Skeletal muscle cell (primary cell): Measurements from ENCODE around the gene PSMB8.
A peak's percentile ranks its signal among the peaks of the same experiment; 100 is the strongest.
"Not testable (repeated sequence)": the region's sequence is repeated elsewhere in the genome, so short reads cannot be mapped to it uniquely, and the experiment has no call there.

Source experiments
- DNase-seq: peaks from one replicate; pipeline ENCODE4 v3.0.0-alpha.2; 2010; ENCODE audit warnings: low read depth
- H3K4me3 ChIP-seq: 2 replicates; pipeline ENCODE4 v1.5.1; 2011; ENCODE audit warnings: low read depth, mild to moderate bottlenecking, control low read depth, low read length, moderate library complexity

PSMB8 gene

DNA sequence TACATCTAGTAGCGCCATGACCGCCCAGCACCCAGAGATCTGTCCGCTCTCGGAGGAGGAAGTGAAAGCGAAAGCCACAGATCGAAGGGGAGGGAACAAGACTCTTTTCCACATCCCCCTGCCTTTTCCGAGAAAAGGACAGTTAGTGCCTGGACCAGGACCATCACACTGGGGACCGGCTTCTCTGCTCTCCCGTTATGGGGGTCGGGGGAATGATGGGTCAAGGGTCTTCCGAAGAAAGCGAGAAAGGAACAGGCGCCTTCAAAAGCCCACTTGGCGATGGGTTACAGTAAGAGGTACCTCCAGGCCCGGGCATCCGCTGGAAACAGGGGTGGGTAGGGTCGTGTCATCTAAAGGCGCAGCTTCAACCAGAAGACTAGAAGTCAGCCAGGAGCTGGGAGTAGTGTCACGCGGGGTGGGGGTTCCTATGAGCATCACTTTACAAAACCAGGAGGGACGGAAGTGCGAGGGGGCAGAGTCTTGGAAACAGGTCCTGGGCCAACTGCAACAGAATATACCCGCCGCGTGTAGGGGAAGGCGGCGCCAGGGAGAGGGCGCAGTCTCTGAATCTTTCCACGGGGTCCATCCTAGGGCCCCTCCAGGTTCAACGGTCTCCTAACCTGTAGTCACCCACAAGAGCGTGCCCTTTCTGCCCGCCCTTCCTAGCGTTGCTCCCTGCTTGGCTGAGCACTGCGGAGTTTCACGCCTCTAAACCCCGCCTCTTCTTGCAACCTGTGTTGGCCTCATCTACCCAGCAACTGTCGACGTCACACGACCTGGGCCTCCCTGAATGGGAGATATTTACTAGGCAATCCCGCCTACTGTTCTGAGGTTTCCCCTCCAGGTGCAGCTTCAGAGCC, at the start of gene PSMB8:
PSMB8 (minus strand) TSS at position 69 of the 860 bp plus-strand sequence; CDS start at position 18, 51 bp downstream.
- peak within 1 kb of the TSS; percentile 69 for H3K4me3 ChIP-seq
- DNase-seq = peak; percentile 64

DNA sequence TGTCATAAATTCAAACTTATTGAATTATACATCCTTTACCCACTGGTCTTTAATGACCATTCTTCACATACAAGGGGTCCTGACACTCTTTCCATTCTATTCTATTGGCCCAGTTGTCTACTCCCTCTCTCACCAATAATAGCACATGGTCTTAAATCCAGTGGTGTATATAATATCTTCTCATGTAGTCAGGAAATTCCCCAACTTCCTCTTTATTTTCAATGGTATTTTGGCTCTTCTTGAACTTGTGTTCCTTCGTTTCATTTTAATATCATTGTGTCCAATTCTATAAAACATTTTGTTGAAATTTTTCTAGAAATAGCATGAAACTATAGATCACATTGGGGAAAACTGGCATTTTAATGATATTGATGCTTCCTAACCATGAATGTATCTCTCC, 47.0 kb upstream of the PSMB8 start:
- DNase-seq = no peak
- no peak overlapping the region for H3K4me3 ChIP-seq

- no peak for DNase-seq
- no peak overlapping the region for H3K4me3 ChIP-seq
These were observed 45.7 kb upstream of the PSMB8 start for GRCh38 chr6:32889533-32889932.

- H3K4me3 ChIP-seq = no peak overlapping the region
- DNase-seq = no peak
These were observed 44.7 kb upstream of the PSMB8 start for GRCh38 chr6:32888576-32888975.

DNA sequence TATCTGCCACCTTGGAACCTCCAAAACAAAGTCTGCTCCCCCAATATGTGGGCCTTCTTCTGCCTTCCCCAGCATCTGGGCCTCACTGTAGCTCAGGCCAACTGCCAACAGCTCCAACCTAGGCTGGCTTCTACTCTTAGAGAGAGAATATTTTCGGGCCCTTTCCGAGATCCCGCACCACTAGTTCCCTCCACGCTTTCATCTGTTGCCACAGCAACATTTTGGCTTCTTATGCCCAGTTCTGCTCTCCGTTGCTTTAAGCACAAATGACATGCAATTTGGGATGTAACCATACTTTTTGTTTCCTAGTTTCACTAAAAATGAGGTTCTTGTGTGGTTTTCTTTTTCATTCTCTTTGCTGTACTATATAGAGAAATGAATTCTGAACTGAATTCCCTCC, 43.8 kb upstream of the PSMB8 start:
- H3K4me3 ChIP-seq = no peak overlapping the region
- no peak for DNase-seq

- peak; percentile 67 for DNase-seq
- no peak overlapping the region for H3K4me3 ChIP-seq
These were observed 43.0 kb upstream of the PSMB8 start for GRCh38 chr6:32886681-32887383.

GRCh38 chr6:32885698-32886286, 41.9 kb upstream of the PSMB8 start:
- DNase-seq = no peak
- H3K4me3 ChIP-seq = no peak overlapping the region

GRCh38 chr6:32883789-32884188, 39.9 kb upstream of the PSMB8 start:
- DNase-seq = peak; percentile 63
- H3K4me3 ChIP-seq = no peak overlapping the region

GRCh38 chr6:32882879-32883250, 39.0 kb upstream of the PSMB8 start:
- no peak overlapping the region for H3K4me3 ChIP-seq
- no peak for DNase-seq

GRCh38 chr6:32880962-32881361, 37.1 kb upstream of the PSMB8 start:
- H3K4me3 ChIP-seq, DNase-seq: not testable (repeated sequence)

DNA sequence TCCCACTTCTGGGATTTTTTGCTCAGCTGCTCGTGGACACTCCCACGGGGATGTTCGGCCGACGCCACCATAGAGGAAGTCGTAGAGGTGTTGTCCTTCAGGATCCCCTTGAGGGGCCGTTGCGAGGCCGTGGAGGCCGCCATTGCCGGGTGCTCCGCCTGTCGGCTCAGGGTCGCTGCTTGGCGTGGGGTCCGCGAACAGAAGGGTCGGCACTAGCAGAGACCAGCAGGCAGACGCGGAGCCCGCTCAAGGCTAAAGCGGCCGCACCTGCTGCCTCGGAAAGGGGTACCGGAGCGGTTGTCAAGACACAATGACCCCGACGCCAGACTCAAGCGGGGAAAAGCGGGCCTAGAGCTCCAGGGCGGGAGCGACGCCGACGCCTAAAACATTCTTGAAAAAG, 35.8 kb upstream of the PSMB8 start:
- no peak overlapping the region for H3K4me3 ChIP-seq
- no peak for DNase-seq

GRCh38 chr6:32876603-32877002, 32.8 kb upstream of the PSMB8 start:
- H3K4me3 ChIP-seq = no peak overlapping the region
- DNase-seq = no peak

GRCh38 chr6:32873947-32874346, 30.1 kb upstream of the PSMB8 start:
- DNase-seq, H3K4me3 ChIP-seq: not testable (repeated sequence)

GRCh38 chr6:32868257-32868788, 24.5 kb upstream of the PSMB8 start:
- DNase-seq = no peak
- H3K4me3 ChIP-seq = no peak overlapping the region

DNA sequence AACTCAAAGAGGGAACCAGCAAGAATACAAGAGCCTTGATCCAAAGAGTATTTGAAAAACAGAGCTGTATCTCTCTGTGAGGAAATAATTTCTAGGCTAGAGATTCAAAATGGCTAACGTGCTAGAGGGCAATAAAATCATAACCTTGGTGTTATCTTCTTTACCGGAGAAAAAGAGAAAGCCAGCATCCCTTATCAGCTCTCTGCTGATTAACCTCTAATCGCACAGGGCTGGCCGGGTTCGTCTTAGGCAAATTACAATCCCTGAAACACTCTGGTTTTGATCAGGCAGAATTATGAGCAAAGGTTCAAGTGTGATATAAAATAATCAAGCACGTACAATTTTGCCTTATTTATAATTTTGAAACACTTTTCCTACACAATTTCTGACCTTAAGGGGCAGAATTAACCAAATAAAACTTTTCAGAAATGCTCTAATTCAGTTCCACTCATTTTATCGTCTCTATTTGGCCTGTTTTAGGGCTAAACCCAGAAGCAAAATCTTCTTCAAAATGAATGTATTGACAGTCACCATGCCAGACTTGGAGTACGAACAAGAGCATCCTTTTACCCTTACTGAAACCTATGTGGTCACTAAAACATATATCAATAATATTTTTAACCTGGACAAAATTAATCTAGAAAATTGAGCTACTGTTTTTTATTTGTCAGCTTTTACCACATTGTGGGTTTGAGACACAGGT, 23.9 kb upstream of the PSMB8 start:
- no peak overlapping the region for H3K4me3 ChIP-seq
- DNase-seq = no peak

- no peak overlapping the region for H3K4me3 ChIP-seq
- no peak for DNase-seq
These were observed 23.2 kb upstream of the PSMB8 start for GRCh38 chr6:32867022-32867477.

GRCh38 chr6:32865724-32866443, 22.0 kb upstream of the PSMB8 start:
- H3K4me3 ChIP-seq = no peak overlapping the region
- DNase-seq = no peak

GRCh38 chr6:32862725-32863124, 18.9 kb upstream of the PSMB8 start:
- no peak for DNase-seq
- no peak overlapping the region for H3K4me3 ChIP-seq

- no peak for DNase-seq
- no peak overlapping the region for H3K4me3 ChIP-seq
These were observed 16.8 kb upstream of the PSMB8 start for GRCh38 chr6:32860674-32861073.
